Common myeloid progenitor, CD34-positive (primary cell): ENCODE results near the gene MSX2.

Experiments used
- CTCF ChIA-PET: fragments of 350-600 bp; sonication (Branson Sonifier 250); formaldehyde crosslinking; loops from one replicate; lab custom pipeline; 2021; ENCODE audit warnings: antibody characterized with exemption; lab: Charles Lee
- POLR2A ChIA-PET: fragments of 350-600 bp; sonication (Branson Sonifier 250); formaldehyde crosslinking; loops from one replicate; lab custom pipeline; 2021; ENCODE audit warnings: antibody characterized with exemption; lab: Charles Lee
- DNase-seq, 3 donors: peaks; one replicate each; pipeline versions ENCODE4 v3.0.0 to v3.0.0-alpha.2; 2013
- H3K27ac ChIP-seq, 2 experiments: 1 replicate in 1 of 2; 2 replicates in 1 of 2; pipeline ENCODE4 v1.7.0; 2013; ENCODE audit warnings: inconsistent platforms in 2 of 2, low read length in 2 of 2, mild to moderate bottlenecking in 2 of 2, low read depth in 1 of 2, moderate library complexity in 1 of 2; ENCODE audit not compliant: severe bottlenecking in 2 of 2, insufficient read depth in 1 of 2, poor library complexity in 1 of 2
- H3K27me3 ChIP-seq, 5 experiments: replicated peaks in 2 of 5; 1 replicate in 3 of 5; 2 replicates in 2 of 5; pipeline versions ENCODE4 v1.6.1 to v1.7.0; 2013; ENCODE audit warnings: low read length in 4 of 5, mild to moderate bottlenecking in 2 of 5, moderate library complexity in 2 of 5, inconsistent platforms in 1 of 5; ENCODE audit not compliant: insufficient read depth in 5 of 5, control insufficient read depth in 4 of 5
- H3K36me3 ChIP-seq, 4 experiments: 1 replicate in 2 of 4; 2 replicates in 2 of 4; pipeline versions ENCODE4 v1.6.1 to v1.7.0; 2013; ENCODE audit warnings: low read length in 3 of 4, control low read depth in 1 of 4, mild to moderate bottlenecking in 1 of 4; ENCODE audit not compliant: control insufficient read depth in 4 of 4, insufficient read depth in 4 of 4
- H3K4me1 ChIP-seq, 4 experiments: 1 replicate in 3 of 4; 2 replicates in 1 of 4; pipeline versions ENCODE4 v1.6.1 to v1.7.1; 2013; ENCODE audit warnings: low read length in 3 of 4, mild to moderate bottlenecking in 3 of 4, control low read depth in 1 of 4, inconsistent platforms in 1 of 4, moderate library complexity in 1 of 4; ENCODE audit not compliant: control insufficient read depth in 4 of 4, insufficient read depth in 4 of 4; ENCODE audit errors: control extremely low read depth in 1 of 4
- H3K4me3 ChIP-seq, 7 experiments: 1 replicate in 4 of 7; 2 replicates in 3 of 7; pipeline versions ENCODE4 v1.5.1 to v1.7.0; 2013; ENCODE audit warnings: mild to moderate bottlenecking in 7 of 7, low read length in 6 of 7, moderate library complexity in 6 of 7, inconsistent platforms in 2 of 7, low read depth in 2 of 7, control low read depth in 1 of 7; ENCODE audit not compliant: insufficient read depth in 4 of 7, control insufficient read depth in 1 of 7; ENCODE audit errors: extremely low read depth in 1 of 7
- H3K9me3 ChIP-seq, 5 experiments: 1 replicate in 4 of 5; 2 replicates in 1 of 5; pipeline versions ENCODE4 v1.6.1 to v1.7.1; 2013; ENCODE audit warnings: low read length in 4 of 5, mild to moderate bottlenecking in 2 of 5, inconsistent platforms in 1 of 5, low read depth in 1 of 5, moderate library complexity in 1 of 5; ENCODE audit not compliant: control insufficient read depth in 4 of 5, insufficient read depth in 2 of 5; ENCODE audit errors: control extremely low read depth in 1 of 5
- WGBS: methylation state at CpG from one replicate; pipeline ENCODE4 v1.1.5; 2013; ENCODE audit not compliant: insufficient coverage; 5-methylcytosine and 5-hydroxymethylcytosine counted together

Gene MSX2

DNA sequence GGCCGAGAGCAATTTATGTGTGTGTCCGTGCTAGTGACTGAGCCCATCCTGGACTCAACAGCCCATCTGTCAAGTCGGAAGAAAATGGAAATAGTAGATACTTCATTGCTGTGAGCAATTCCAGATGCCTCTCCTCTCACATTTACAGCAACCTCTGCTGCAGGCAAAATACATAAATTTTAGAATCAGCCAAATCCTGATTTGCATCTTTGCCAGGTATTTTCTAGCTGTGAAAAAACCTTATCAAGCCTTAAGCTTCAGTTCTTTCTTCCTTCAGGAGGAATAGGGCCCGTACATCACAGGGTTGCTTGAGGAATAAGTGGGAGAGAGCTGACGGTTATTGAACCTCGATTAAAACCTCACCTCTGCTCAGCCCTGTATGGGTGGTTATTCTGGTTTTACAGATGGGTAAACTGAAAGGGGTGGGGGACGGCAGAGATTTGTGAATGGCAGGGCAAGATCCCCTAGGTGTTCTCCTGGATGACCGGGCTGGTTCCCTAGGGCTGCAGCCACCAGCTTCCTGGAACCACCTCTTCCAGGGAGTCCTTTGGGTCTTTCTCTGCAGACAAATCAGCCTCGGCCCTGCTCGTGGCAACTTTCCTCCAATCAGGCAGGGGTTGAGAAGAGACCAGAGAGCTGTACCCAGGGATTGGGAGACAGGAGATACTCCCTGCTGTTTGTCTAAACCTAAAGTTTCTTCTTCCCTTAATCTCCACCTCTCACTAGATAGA is 5.3 kb upstream of the MSX2 start:
- WGBS, result 20% methylated on average over 7 of the region's 10 CpGs
- peaks cover 35 to 90% (median 61%) of the 10 kb centered on the region in 5 experiments for H3K27me3 ChIP-seq
- no peaks in the 10 kb centered on the region for H3K36me3 ChIP-seq
- no peak overlapping the region for H3K4me3 ChIP-seq
- H3K4me1 ChIP-seq, result peaks cover 0 to 9% (median 4%) of the 10 kb centered on the region in 4 experiments
- ChIA-PET CTCF (no interaction called here), POLR2A (no interaction called here)
- DNase-seq, result no peak
- H3K9me3 ChIP-seq, result peaks cover 0 to 6% (median 0%) of the 10 kb centered on the region in 5 experiments
- H3K27ac ChIP-seq, result no peak overlapping the region

DNA sequence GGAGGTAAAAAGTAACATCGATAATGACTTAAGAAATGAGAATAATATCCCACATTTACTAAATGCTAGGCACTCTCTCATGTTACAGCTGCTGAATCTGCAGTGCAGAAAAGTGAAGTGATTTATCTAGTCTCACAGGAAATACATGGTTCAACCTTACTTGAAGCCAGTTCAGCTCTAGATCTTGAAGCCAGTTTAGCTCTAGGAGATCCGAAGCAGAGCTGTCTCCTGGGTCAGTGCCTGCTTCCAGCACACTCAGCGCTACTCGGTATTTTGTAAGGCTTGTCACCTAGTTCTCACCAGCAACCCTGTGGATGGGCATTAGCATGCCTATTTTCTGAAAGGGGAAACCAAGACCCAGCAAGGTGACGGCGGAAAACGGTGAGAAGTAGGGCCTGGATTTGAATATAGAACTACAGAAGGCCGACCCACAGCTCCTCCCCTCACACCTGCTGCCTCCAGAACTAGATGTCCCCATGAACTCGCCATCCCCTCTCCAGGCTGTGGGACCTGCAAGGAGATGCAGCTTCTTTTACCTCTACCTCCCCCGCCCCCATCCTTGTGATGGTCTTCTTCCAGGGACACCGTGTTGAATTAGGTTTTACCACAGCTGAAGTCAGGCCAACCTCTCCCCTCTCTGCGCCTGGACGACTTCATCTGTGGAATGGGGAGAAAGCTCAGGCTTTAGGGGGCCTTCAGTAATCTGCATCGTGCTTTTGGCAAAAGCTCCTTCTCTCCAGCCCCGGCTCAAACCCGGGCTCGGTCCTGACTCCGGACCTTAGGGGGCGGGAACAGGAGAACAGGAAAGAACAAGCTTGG is 4.4 kb upstream of the MSX2 start:
- H3K4me3 ChIP-seq, result no peak overlapping the region
- no peak overlapping the region for H3K27ac ChIP-seq
- H3K9me3 ChIP-seq, result peaks cover 0 to 7% (median 0%) of the 10 kb centered on the region in 5 experiments
- ChIA-PET POLR2A (no interaction called here), CTCF (interaction anchor here (1.1 kb wide), 1 partner anchor 131 kb away, joined by 3 read pairs; no protein-coding TSS in a partner anchor)
- 9% methylated on average over 16 of the region's 19 CpGs for WGBS
- peaks cover 31 to 91% (median 56%) of the 10 kb centered on the region in 5 experiments for H3K27me3 ChIP-seq
- no peaks in the 10 kb centered on the region for H3K36me3 ChIP-seq
- no peak for DNase-seq
- H3K4me1 ChIP-seq, result peaks cover 0 to 15% (median 7%) of the 10 kb centered on the region in 4 experiments

DNA sequence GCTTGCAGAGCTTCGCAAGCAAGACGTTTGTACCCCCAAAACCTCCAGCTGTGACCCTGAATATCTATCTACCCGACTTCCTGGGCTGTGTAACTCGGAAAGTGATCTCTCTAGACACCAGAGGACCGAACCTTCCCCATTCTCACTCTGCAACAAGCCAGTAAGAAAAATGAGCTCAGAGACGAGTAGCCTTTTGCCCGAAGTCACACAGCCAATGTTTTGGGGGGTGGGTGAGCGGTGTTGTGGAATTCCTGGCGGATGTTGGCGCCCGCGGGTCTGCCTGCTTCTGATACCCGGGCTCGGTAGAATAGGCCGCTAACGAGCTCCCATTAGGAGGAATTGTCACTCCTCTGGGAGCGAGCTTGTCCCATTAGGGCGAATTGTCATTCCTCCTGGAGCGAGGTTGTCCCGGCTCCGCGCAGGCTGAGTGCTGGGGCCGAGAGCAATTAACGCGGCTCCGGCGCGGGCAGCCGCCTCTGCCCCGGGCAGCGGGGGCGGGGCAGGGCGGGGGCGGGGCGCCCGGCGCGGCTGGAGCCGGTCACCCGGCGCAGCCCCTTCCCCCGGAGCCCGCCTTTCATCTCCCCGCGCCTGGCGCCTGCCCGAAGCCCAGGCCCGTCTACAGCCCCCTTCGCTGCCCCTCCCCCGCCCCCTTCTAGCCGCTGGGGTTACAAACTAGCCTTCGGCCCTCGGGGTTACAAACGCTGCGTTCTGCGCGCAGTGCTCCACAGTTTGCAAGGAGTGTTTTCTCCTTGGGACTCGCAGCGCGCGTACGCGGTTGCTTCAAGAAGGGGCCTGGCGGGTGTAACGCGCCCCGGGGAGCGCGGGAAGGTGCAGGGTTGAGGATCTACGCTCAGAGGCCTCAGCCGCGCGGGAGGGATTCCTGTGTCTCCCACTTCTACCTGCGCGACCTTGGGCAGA is 3.5 kb upstream of the MSX2 start:
- Histone ChIP-seq H3K27me3 (peaks cover 30 to 91% (median 59%) of the 10 kb centered on the region in 5 experiments), H3K4me3 (no peak overlapping the region), H3K27ac (no peak overlapping the region), H3K36me3 (no peaks in the 10 kb centered on the region), H3K9me3 (peaks cover 0 to 7% (median 0%) of the 10 kb centered on the region in 5 experiments), H3K4me1 (peaks cover 0 to 17% (median 8%) of the 10 kb centered on the region in 4 experiments)
- ChIA-PET POLR2A (no interaction called here), CTCF (interaction anchor here (1.1 kb wide), 1 partner anchor 132 kb away, joined by 3 read pairs; no protein-coding TSS in a partner anchor)
- 4% methylated on average over 57 of the region's 75 CpGs for WGBS
- no peak for DNase-seq

DNA sequence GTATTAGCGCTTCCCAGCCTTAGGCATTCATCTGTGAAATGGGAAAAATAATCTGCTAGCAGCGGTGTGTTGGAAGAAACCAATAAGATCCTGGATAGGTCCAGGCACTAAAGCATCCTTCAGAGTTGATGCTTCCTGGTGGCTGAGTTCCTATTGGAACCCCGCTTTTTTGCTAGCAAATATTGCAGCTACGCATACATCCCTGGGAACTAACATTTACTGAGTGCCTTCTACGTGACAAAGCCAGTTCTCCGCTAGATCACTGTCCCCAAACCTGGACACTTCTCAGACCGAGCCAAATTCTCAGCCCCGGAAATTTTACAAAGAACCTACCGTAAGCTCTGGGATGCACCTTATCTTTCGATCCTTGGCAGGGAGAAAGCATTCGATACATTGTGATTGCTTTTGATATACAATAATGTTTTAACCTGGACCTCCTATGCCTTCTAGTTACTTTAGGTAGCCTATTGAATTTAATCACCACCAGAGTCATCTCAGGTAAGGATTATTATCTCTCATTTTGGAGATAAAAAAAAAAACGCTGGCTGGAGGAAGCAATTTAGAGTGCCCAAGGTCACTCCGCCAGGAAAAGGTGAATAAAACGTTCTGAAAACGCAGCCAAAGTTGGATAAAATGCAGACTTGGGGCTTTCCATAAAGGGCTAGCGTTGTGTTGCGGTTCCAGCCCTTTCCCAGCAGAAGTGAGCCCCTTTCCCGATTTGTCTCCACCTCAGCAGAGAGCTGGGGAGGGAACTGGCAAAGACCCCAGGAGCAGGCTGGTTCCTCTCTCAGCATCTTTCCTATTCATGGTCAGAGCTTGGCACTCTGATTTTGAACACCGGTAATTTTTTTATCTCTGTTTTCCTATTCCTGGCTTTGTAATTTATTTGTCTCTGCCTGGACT is 2.6 kb upstream of the MSX2 start:
- no peak overlapping the region for H3K27ac ChIP-seq
- H3K27me3 ChIP-seq, result peaks cover 31 to 94% (median 64%) of the 10 kb centered on the region in 5 experiments
- DNase-seq, result no peak
- 14% methylated on average over 15 of the region's 19 CpGs for WGBS
- H3K4me3 ChIP-seq, result no peak overlapping the region
- H3K36me3 ChIP-seq, result no peaks in the 10 kb centered on the region
- ChIA-PET CTCF (no interaction called here), POLR2A (interaction anchor here (0.5 to 0.6 kb wide), 2 partner anchors 16 to 210 kb away, joined by 3 to 4 read pairs; no protein-coding TSS in a partner anchor)
- H3K9me3 ChIP-seq, result peaks cover 0 to 7% (median 0%) of the 10 kb centered on the region in 5 experiments
- H3K4me1 ChIP-seq, result peaks cover 0 to 17% (median 8%) of the 10 kb centered on the region in 4 experiments

DNA sequence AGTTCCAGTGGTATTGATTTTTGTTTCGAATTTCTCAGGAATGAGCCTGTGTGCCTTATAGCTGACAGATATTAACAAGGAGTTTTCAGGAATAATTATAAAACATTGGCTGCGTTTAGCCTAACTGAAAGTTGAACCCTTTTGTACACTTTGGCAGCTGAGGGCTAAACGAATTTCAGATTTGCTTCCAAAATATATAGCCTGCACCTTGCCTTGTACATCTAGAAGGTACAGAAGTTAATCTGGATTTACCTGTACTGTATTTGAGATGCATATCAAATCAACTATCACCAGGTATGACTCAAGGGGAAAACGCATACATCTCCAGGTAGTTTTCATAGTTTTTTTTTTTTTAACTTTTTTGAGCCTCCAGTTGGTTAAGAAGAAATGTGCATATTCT is 1.9 kb upstream of the MSX2 start:
- CTCF ChIA-PET, result no interaction called here
- Histone ChIP-seq H3K4me1 (peaks cover 0 to 17% (median 8%) of the 10 kb centered on the region in 4 experiments), H3K36me3 (no peaks in the 10 kb centered on the region), H3K9me3 (peaks cover 0 to 7% (median 0%) of the 10 kb centered on the region in 5 experiments), H3K4me3 (no peak overlapping the region), H3K27me3 (peaks cover 31 to 99% (median 70%) of the 10 kb centered on the region in 5 experiments), H3K27ac (no peak overlapping the region)
- 14% methylated on average over 2 of the region's 4 CpGs for WGBS
- no peak for DNase-seq
- POLR2A ChIA-PET, result no interaction called here
